SK-N-SH (cell line): ENCODE results near the gene PRKCH.

Experiments used
- CTCF ChIP-seq: fragments of 200-600 bp; sonication (generic); IDR thresholded peaks from 2 replicates; pipeline ENCODE4 v1.6.1; 2017; ENCODE audit warnings: antibody characterized with exemption, mild to moderate bottlenecking, moderate library complexity
- GABPA ChIP-seq: IDR thresholded peaks from 2 replicates; pipeline ENCODE4 v1.4.0; 2012; ENCODE audit warnings: low read depth, mild to moderate bottlenecking
- GATA2 ChIP-seq: sonication (generic); formaldehyde crosslinking; IDR thresholded peaks from 2 replicates; pipeline ENCODE4 v1.5.0; 2020; ENCODE audit warnings: mild to moderate bottlenecking, missing genetic modification reagents
- TF ChIP-seq, protein P1 (sequence below): IDR thresholded peaks from 2 replicates; pipeline ENCODE4 v1.4.0; 2012; ENCODE audit warnings: low read depth, borderline replicate concordance
- TF ChIP-seq, protein P2 (sequence below): IDR thresholded peaks from 2 replicates; pipeline ENCODE4 v1.6.1; 2012; ENCODE audit warnings: mild to moderate bottlenecking, low read depth, low read length, moderate library complexity

DNA sequence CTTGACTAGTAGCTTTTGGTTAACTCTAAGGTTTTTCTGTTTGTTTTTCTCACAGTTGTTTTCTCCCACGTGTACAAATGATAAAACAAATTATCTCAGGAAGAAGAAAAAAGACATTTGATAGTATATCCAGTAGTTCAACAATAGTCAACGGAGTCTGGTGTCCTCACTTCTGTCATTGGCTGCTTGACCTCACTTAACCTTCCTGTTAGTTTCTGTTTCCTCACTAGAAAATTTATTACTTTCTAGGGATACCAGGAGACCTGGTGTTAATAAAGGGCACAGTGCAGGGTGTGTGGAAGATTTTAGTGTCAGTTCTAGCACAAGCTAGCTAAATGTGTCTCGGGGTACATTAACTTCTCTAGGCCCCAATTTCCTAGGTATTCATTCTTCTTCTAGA, 116.0 kb downstream of the PRKCH start:
- no peak for TF ChIP-seq CTCF
- TF ChIP-seq, protein P1, sequence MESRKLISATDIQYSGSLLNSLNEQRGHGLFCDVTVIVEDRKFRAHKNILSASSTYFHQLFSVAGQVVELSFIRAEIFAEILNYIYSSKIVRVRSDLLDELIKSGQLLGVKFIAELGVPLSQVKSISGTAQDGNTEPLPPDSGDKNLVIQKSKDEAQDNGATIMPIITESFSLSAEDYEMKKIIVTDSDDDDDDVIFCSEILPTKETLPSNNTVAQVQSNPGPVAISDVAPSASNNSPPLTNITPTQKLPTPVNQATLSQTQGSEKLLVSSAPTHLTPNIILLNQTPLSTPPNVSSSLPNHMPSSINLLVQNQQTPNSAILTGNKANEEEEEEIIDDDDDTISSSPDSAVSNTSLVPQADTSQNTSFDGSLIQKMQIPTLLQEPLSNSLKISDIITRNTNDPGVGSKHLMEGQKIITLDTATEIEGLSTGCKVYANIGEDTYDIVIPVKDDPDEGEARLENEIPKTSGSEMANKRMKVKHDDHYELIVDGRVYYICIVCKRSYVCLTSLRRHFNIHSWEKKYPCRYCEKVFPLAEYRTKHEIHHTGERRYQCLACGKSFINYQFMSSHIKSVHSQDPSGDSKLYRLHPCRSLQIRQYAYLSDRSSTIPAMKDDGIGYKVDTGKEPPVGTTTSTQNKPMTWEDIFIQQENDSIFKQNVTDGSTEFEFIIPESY: no peak
- TF ChIP-seq GABPA: no peak
- TF ChIP-seq, protein P2, sequence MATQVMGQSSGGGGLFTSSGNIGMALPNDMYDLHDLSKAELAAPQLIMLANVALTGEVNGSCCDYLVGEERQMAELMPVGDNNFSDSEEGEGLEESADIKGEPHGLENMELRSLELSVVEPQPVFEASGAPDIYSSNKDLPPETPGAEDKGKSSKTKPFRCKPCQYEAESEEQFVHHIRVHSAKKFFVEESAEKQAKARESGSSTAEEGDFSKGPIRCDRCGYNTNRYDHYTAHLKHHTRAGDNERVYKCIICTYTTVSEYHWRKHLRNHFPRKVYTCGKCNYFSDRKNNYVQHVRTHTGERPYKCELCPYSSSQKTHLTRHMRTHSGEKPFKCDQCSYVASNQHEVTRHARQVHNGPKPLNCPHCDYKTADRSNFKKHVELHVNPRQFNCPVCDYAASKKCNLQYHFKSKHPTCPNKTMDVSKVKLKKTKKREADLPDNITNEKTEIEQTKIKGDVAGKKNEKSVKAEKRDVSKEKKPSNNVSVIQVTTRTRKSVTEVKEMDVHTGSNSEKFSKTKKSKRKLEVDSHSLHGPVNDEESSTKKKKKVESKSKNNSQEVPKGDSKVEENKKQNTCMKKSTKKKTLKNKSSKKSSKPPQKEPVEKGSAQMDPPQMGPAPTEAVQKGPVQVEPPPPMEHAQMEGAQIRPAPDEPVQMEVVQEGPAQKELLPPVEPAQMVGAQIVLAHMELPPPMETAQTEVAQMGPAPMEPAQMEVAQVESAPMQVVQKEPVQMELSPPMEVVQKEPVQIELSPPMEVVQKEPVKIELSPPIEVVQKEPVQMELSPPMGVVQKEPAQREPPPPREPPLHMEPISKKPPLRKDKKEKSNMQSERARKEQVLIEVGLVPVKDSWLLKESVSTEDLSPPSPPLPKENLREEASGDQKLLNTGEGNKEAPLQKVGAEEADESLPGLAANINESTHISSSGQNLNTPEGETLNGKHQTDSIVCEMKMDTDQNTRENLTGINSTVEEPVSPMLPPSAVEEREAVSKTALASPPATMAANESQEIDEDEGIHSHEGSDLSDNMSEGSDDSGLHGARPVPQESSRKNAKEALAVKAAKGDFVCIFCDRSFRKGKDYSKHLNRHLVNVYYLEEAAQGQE: no peak
- TF ChIP-seq GATA2: no peak
